Muscle layer of colon (tissue), 2 donors: ENCODE results near the gene UNC5B.
"Not testable (repeated sequence)": the region's sequence is repeated elsewhere in the genome, so short reads cannot be mapped to it uniquely, and the experiment has no call there.

ENCODE experiments used
- H3K27ac ChIP-seq: one replicate; pipeline ENCODE4 v1.7.0; 2013; ENCODE audit warnings: low read depth, mild to moderate bottlenecking, low read length, moderate library complexity
- H3K27me3 ChIP-seq, 2 donors: one replicate each; pipeline ENCODE4 v1.7.0; 2013; ENCODE audit warnings: low read length in 2 of 2, mild to moderate bottlenecking in 2 of 2; ENCODE audit not compliant: insufficient read depth in 2 of 2, control insufficient read depth in 1 of 2
- H3K36me3 ChIP-seq: one replicate; pipeline ENCODE4 v1.7.0; 2013; ENCODE audit warnings: mild to moderate bottlenecking, low read length; ENCODE audit not compliant: insufficient read depth
- H3K4me1 ChIP-seq: one replicate; pipeline ENCODE4 v1.7.0; 2013; ENCODE audit warnings: mild to moderate bottlenecking, low read length; ENCODE audit not compliant: insufficient read depth
- H3K4me3 ChIP-seq, 2 donors: one replicate each; pipeline ENCODE4 v1.7.0; 2013; ENCODE audit warnings: low read length in 2 of 2, low read depth in 1 of 2, mild to moderate bottlenecking in 1 of 2, moderate library complexity in 1 of 2
- H3K9ac ChIP-seq: one replicate; pipeline ENCODE4 v1.7.0; 2013; ENCODE audit warnings: low read length
- H3K9me3 ChIP-seq: one replicate; pipeline ENCODE4 v1.7.0; 2013; ENCODE audit warnings: mild to moderate bottlenecking, low read length
- donor health status: abdominal sarcoma.
- donor health status: Adenocarcinoma of cecum.

UNC5B gene

GRCh38 chr10:71268247-71268691 lies 55.9 kb downstream of the UNC5B start:
- peaks cover 42% of the 10 kb centered on the region for H3K4me1 ChIP-seq
- H3K27me3 ChIP-seq: no peaks in the 10 kb centered on the region
- peak overlapping the region; percentile 22 for H3K27ac ChIP-seq
- H3K9ac ChIP-seq: no peak overlapping the region
- H3K9me3 ChIP-seq: no peaks in the 10 kb centered on the region
- no peaks in the 10 kb centered on the region for H3K36me3 ChIP-seq
- H3K4me3 ChIP-seq: no peak overlapping the region

DNA sequence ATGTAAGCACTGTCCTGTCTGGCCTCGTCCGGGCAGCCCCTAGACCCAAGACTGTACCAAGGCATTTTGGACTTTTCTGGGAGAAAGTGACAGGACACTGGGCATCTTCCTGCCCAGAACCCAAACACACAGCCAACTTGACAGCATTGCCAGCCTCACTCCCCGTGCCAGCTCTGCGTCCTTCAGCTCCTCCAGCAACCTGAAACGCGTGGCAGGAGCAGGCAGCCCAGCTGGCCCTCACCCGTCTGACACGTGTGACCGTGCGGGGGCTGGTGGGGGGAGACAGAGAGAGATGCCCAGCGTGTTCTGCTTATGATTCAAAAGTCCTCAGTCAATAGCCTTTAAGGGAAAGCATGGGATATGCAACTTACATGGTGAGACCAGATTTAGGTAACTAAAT lies 56.4 kb downstream of the UNC5B start:
- H3K9ac ChIP-seq: no peak overlapping the region
- no peak overlapping the region for H3K4me3 ChIP-seq
- no peaks in the 10 kb centered on the region for H3K27me3 ChIP-seq
- H3K4me1 ChIP-seq: peaks cover 42% of the 10 kb centered on the region
- peak overlapping the region; percentile 22 for H3K27ac ChIP-seq
- no peaks in the 10 kb centered on the region for H3K36me3 ChIP-seq
- no peaks in the 10 kb centered on the region for H3K9me3 ChIP-seq

GRCh38 chr10:71269301-71270288 lies 57.2 kb downstream of the UNC5B start:
- Histone ChIP-seq H3K4me3 (no peak overlapping the region), H3K4me1 (peaks cover 42% of the 10 kb centered on the region), H3K27ac (no peak overlapping the region), H3K9me3 (no peaks in the 10 kb centered on the region), H3K36me3 (no peaks in the 10 kb centered on the region), H3K27me3 (no peaks in the 10 kb centered on the region), H3K9ac (no peak overlapping the region)

- no peaks in the 10 kb centered on the region for H3K36me3 ChIP-seq
- H3K9ac ChIP-seq: no peak overlapping the region
- peaks cover 39% of the 10 kb centered on the region for H3K4me1 ChIP-seq
- no peak overlapping the region for H3K4me3 ChIP-seq
- no peak overlapping the region for H3K27ac ChIP-seq
- no peaks in the 10 kb centered on the region for H3K27me3 ChIP-seq
- no peaks in the 10 kb centered on the region for H3K9me3 ChIP-seq
Observed at GRCh38 chr10:71270301-71271220, 58.2 kb downstream of the UNC5B start.

DNA sequence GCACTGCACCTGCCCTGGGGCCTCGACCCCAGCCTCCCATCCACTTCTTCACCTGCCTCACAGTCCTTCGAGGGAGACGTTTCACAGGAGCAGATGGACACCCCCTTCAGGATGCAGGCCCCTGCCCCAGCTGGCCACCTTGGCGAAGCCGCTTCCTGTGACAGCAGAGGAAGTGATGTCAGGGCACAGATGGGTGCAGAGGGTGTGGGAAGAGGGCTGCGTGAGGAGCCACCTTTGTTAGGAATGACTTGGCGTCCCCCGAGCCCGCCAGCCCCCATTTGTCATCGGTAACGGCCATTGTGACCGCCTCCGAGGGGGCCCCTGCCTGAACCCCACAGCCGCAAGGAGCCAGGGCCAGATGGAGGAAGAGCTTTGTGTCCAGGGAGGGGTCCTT lies 59.3 kb downstream of the UNC5B start:
- Histone ChIP-seq H3K27ac (no peak overlapping the region), H3K36me3 (no peaks in the 10 kb centered on the region), H3K9ac (no peak overlapping the region), H3K4me1 (peaks cover 28% of the 10 kb centered on the region), H3K27me3 (no peaks in the 10 kb centered on the region), H3K9me3 (no peaks in the 10 kb centered on the region), H3K4me3 (no peak overlapping the region)

- H3K9ac ChIP-seq: no peak overlapping the region
- peaks cover 23% of the 10 kb centered on the region for H3K4me1 ChIP-seq
Observed at GRCh38 chr10:71272056-71272771, 59.8 kb downstream of the UNC5B start.

DNA sequence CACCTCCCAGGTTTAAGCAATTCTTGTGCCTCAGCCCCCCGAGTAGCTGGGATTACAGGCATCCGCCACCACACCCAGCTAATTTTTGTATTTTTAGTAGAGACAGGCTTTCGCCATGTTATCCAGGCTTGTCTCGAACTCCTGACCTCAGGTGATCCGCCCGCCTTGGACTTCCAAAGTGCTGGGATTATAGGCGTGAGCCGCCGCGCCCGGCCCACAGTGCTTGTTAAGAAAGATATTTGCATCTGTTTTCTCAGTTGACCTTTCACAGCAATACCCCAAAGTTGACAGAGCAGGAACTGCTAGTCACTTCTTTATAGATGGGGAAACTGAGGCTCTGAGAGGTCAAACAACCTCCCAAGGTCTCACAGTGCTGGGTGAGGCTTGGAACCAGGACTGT lies 60.6 kb downstream of the UNC5B start:
- H3K36me3 ChIP-seq, H3K9me3 ChIP-seq, H3K9ac ChIP-seq, H3K27ac ChIP-seq, H3K27me3 ChIP-seq, H3K4me3 ChIP-seq: not testable (repeated sequence)
- peaks cover 22% of the 10 kb centered on the region for H3K4me1 ChIP-seq

More at GRCh38 chr10:71272056-71272771, 59.8 kb downstream of the UNC5B start:
- Histone ChIP-seq H3K4me3 (no peak overlapping the region), H3K9me3 (no peaks in the 10 kb centered on the region), H3K27ac (no peak overlapping the region), H3K27me3 (no peaks in the 10 kb centered on the region), H3K36me3 (no peaks in the 10 kb centered on the region)

DNA sequence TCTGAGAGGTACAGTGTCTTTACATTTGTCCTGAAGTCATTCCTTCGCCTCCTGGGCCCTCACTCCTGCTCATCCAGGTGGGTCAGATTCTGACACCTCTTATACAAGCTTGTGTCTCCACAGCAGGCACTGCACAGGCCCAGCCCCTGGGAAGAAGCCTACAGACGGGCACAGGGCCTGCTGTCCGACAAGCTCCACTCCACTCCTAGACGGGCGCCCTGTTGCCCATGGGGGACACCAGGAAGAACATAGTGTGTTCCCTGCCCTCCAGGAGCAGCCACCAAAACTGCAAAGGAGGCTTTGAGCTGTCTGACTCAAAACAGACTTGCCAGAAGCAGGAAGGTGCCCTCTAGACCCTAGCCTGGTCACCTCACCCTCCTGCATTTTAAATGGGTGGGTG lies 61.1 kb downstream of the UNC5B start:
- H3K36me3 ChIP-seq: no peaks in the 10 kb centered on the region
- H3K9me3 ChIP-seq: no peaks in the 10 kb centered on the region
- peaks cover 17% of the 10 kb centered on the region for H3K4me1 ChIP-seq
- no peak overlapping the region for H3K4me3 ChIP-seq
- no peaks in the 10 kb centered on the region for H3K27me3 ChIP-seq
- no peak overlapping the region for H3K27ac ChIP-seq
- no peak overlapping the region for H3K9ac ChIP-seq

- H3K27me3 ChIP-seq: no peaks in the 10 kb centered on the region
- H3K9me3 ChIP-seq: no peaks in the 10 kb centered on the region
- H3K4me3 ChIP-seq: no peak overlapping the region
- H3K4me1 ChIP-seq: peaks cover 3% of the 10 kb centered on the region
- H3K27ac ChIP-seq: no peak overlapping the region
- no peak overlapping the region for H3K9ac ChIP-seq
- H3K36me3 ChIP-seq: no peaks in the 10 kb centered on the region
Observed at GRCh38 chr10:71274901-71275796, 62.8 kb downstream of the UNC5B start.

- H3K9me3 ChIP-seq: no peaks in the 10 kb centered on the region
- H3K27ac ChIP-seq: no peak overlapping the region
- H3K4me3 ChIP-seq: no peak overlapping the region
- no peak overlapping the region for H3K9ac ChIP-seq
- H3K27me3 ChIP-seq: no peaks in the 10 kb centered on the region
- H3K36me3 ChIP-seq: no peaks in the 10 kb centered on the region
- H3K4me1 ChIP-seq: no peaks in the 10 kb centered on the region
Observed at GRCh38 chr10:71276873-71277272, 64.5 kb downstream of the UNC5B start.
